ENCODE results near the gene SMIM45.

Gene SMIM45

GRCh38 chr22:41969110-41969646, 17.2 kb downstream of the SMIM45 start, which contains the start of gene SEPTIN3:
SEPTIN3 (plus strand) TSS chr22:41969443; CDS start chr22:41971493, 2,050 bp downstream.
- no peak for TF ChIP-seq CTCF (conservative IDR thresholded peaks at IDR 0.05; ENCODE audit: control insufficient read depth, insufficient read depth, low read depth, low read length)
- no peak for DNase-seq (ENCODE audit: low read depth)
- no peak within 1 kb of the TSS for H3K4me3 ChIP-seq (ENCODE audit: control insufficient read depth, low read depth, low read length)

GRCh38 chr22:41970601-41971000, 18.7 kb downstream of the SMIM45 start:
- TF ChIP-seq CTCF (conservative IDR thresholded peaks at IDR 0.05; ENCODE audit: control insufficient read depth, insufficient read depth, low read depth, low read length) = no peak
- DNase-seq (ENCODE audit: low read depth) = no peak
- no peak overlapping the region for H3K4me3 ChIP-seq (ENCODE audit: control insufficient read depth, low read depth, low read length)

- DNase-seq (ENCODE audit: low read depth) = no peak
- no peak for TF ChIP-seq CTCF (conservative IDR thresholded peaks at IDR 0.05; ENCODE audit: control insufficient read depth, insufficient read depth, low read depth, low read length)
Observed at GRCh38 chr22:41971431-41971830, 19.5 kb downstream of the SMIM45 start.

GRCh38 chr22:41974691-41975290, 22.8 kb downstream of the SMIM45 start:
- DNase-seq (ENCODE audit: low read depth) = no peak
- no peak overlapping the region for H3K4me3 ChIP-seq (ENCODE audit: control insufficient read depth, low read depth, low read length)
- no peak for TF ChIP-seq CTCF (conservative IDR thresholded peaks at IDR 0.05; ENCODE audit: control insufficient read depth, insufficient read depth, low read depth, low read length)

More at GRCh38 chr22:41971431-41971830, 19.5 kb downstream of the SMIM45 start:
- H3K4me3 ChIP-seq (ENCODE audit: control insufficient read depth, low read depth, low read length) = no peak overlapping the region

GRCh38 chr22:41975299-41976069, 23.5 kb downstream of the SMIM45 start:
- H3K4me3 ChIP-seq (ENCODE audit: control insufficient read depth, low read depth, low read length) = no peak overlapping the region
- TF ChIP-seq CTCF (conservative IDR thresholded peaks at IDR 0.05; ENCODE audit: control insufficient read depth, insufficient read depth, low read depth, low read length) = no peak
- DNase-seq (ENCODE audit: low read depth) = no peak

- H3K4me3 ChIP-seq (ENCODE audit: control insufficient read depth, low read depth, low read length) = no peak overlapping the region
- DNase-seq (ENCODE audit: low read depth) = no peak
Observed at GRCh38 chr22:41976070-41976901, 24.3 kb downstream of the SMIM45 start.

More at GRCh38 chr22:41976070-41976901, 24.3 kb downstream of the SMIM45 start:
- no peak for TF ChIP-seq CTCF (conservative IDR thresholded peaks at IDR 0.05; ENCODE audit: control insufficient read depth, insufficient read depth, low read depth, low read length)
